DMS 273 (cell line): ENCODE measurements around the gene RAP1GAP2.
"Not testable (repeated sequence)": the region's sequence is repeated elsewhere in the genome, so short reads cannot be mapped to it uniquely, and the experiment has no call there.

Source experiments
- DNase-seq: peaks from one replicate; lab custom pipeline; 2025; ENCODE audit not compliant: unreplicated experiment; lab: John Stamatoyannopoulos, UW

The RAP1GAP2 gene

GRCh38 chr17:3034578-3034920 is 238.3 kb downstream of the RAP1GAP2 start:
- DNase-seq: no peak

GRCh38 chr17:3035256-3035967 is 239.2 kb downstream of the RAP1GAP2 start:
- DNase-seq: no peak

- no peak for DNase-seq
Observed at GRCh38 chr17:3035968-3036280, 239.7 kb downstream of the RAP1GAP2 start.

- DNase-seq: no peak
Observed at GRCh38 chr17:3036800-3037199, 240.6 kb downstream of the RAP1GAP2 start.

- peak; percentile 18 for DNase-seq
Observed at GRCh38 chr17:3037259-3037658, 241.0 kb downstream of the RAP1GAP2 start.

- no peak for DNase-seq
Observed at GRCh38 chr17:3038941-3039340, 242.7 kb downstream of the RAP1GAP2 start.

- peak; percentile 22 for DNase-seq
Observed at GRCh38 chr17:3039736-3040135, 243.5 kb downstream of the RAP1GAP2 start.

GRCh38 chr17:3040882-3041281 is 244.6 kb downstream of the RAP1GAP2 start:
- peak; percentile 19 for DNase-seq

- DNase-seq: peak; percentile 55
Observed at GRCh38 chr17:3043737-3044365, 247.6 kb downstream of the RAP1GAP2 start.

GRCh38 chr17:3046753-3047152 is 250.5 kb downstream of the RAP1GAP2 start:
- DNase-seq: no peak

- DNase-seq: peak; percentile 97
Observed at GRCh38 chr17:3048727-3049471, 252.7 kb downstream of the RAP1GAP2 start.

GRCh38 chr17:3049705-3050295 is 253.6 kb downstream of the RAP1GAP2 start:
- DNase-seq: no peak

GRCh38 chr17:3054868-3055267 is 258.6 kb downstream of the RAP1GAP2 start:
- DNase-seq: not testable (repeated sequence)

GRCh38 chr17:3062824-3063377 is 266.7 kb downstream of the RAP1GAP2 start:
- not testable (repeated sequence) for DNase-seq

GRCh38 chr17:3063507-3063906 is 267.3 kb downstream of the RAP1GAP2 start, which contains the start of gene OR1D5:
Gene OR1D5, minus strand, starts transcription at chr17:3063607. Its CDS starts 0 bp downstream, at chr17:3063607.
- DNase-seq: not testable (repeated sequence)

GRCh38 chr17:3065192-3065591 is 269.0 kb downstream of the RAP1GAP2 start:
- DNase-seq: not testable (repeated sequence)

- not testable (repeated sequence) for DNase-seq
Observed at GRCh38 chr17:3073850-3074249, 277.6 kb downstream of the RAP1GAP2 start.
